Central memory CD8-positive, alpha-beta T cell (primary cell): ENCODE results near the gene TSPEAR.

Experiments used
- ATAC-seq: fragments of 150-1000 bp; cut with Tn5 transposase; replicated peaks from 2 replicates; pipeline ENCODE4 v1.10.0; 2022; ENCODE audit warnings: mild to moderate bottlenecking, moderate FRiP score, moderate number of reproducible peaks; ENCODE audit not compliant: poor library complexity, severe bottlenecking; ENCODE audit errors: extremely low read depth
- DNase-seq, 2 donors: peaks; one replicate each; pipeline ENCODE4 v3.0.0; 2021; ENCODE audit warnings: low spot score in 2 of 2
- H3K27ac Mint-ChIP-seq: one replicate; pipeline ENCODE4 v1.8.0; 2022; ENCODE audit warnings: low read depth, mild to moderate bottlenecking, moderate library complexity, mixed read lengths
- H3K27me3 Mint-ChIP-seq: one replicate; pipeline ENCODE4 v1.8.0; 2022; ENCODE audit warnings: mixed read lengths
- H3K36me3 Mint-ChIP-seq: one replicate; pipeline ENCODE4 v1.8.0; 2022; ENCODE audit warnings: mild to moderate bottlenecking, moderate library complexity, mixed read lengths; ENCODE audit not compliant: insufficient read depth
- H3K4me1 Mint-ChIP-seq: one replicate; pipeline ENCODE4 v1.8.0; 2022; ENCODE audit warnings: mixed read lengths
- H3K4me3 Mint-ChIP-seq: one replicate; pipeline ENCODE4 v1.8.0; 2022; ENCODE audit warnings: mild to moderate bottlenecking, moderate library complexity, mixed read lengths
- H3K9me3 Mint-ChIP-seq: one replicate; pipeline ENCODE4 v1.8.0; 2022; ENCODE audit warnings: mixed read lengths

Gene TSPEAR

GRCh38 chr21:44529011-44529421 lies 182.4 kb downstream of the TSPEAR start:
- H3K9me3 Mint-ChIP-seq, result no peaks in the 10 kb centered on the region
- H3K36me3 Mint-ChIP-seq, result peaks cover 2% of the 10 kb centered on the region
- H3K4me3 Mint-ChIP-seq, result no peak overlapping the region
- DNase-seq, result no peak
- no peaks in the 10 kb centered on the region for H3K4me1 Mint-ChIP-seq
- ATAC-seq, result no peak
- no peaks in the 10 kb centered on the region for H3K27me3 Mint-ChIP-seq
- H3K27ac Mint-ChIP-seq, result no peak overlapping the region

GRCh38 chr21:44528634-44528995 lies 182.8 kb downstream of the TSPEAR start:
- Mint-ChIP-seq H3K4me3 (no peak overlapping the region), H3K27ac (no peak overlapping the region), H3K27me3 (no peaks in the 10 kb centered on the region), H3K4me1 (no peaks in the 10 kb centered on the region), H3K9me3 (no peaks in the 10 kb centered on the region), H3K36me3 (peaks cover 2% of the 10 kb centered on the region)
- ATAC-seq (no peak), DNase-seq (no peak)

- ATAC-seq, result no peak
- H3K9me3 Mint-ChIP-seq, result no peaks in the 10 kb centered on the region
- peaks cover 2% of the 10 kb centered on the region for H3K36me3 Mint-ChIP-seq
- H3K27me3 Mint-ChIP-seq, result no peaks in the 10 kb centered on the region
- no peak overlapping the region for H3K4me3 Mint-ChIP-seq
- no peak overlapping the region for H3K27ac Mint-ChIP-seq
- DNase-seq, result no peak
- H3K4me1 Mint-ChIP-seq, result no peaks in the 10 kb centered on the region
These were observed 183.3 kb downstream of the TSPEAR start for GRCh38 chr21:44527983-44528633.

- no peaks in the 10 kb centered on the region for H3K27me3 Mint-ChIP-seq
- ATAC-seq, result no peak
- H3K4me1 Mint-ChIP-seq, result no peaks in the 10 kb centered on the region
These were observed 184.0 kb downstream of the TSPEAR start for GRCh38 chr21:44527156-44527982.

GRCh38 chr21:44526096-44526997 lies 185.0 kb downstream of the TSPEAR start:
- H3K27me3 Mint-ChIP-seq, result no peaks in the 10 kb centered on the region
- H3K27ac Mint-ChIP-seq, result no peak overlapping the region
- ATAC-seq (no peak), DNase-seq (no peak)
- no peaks in the 10 kb centered on the region for H3K9me3 Mint-ChIP-seq
- H3K4me3 Mint-ChIP-seq, result no peak overlapping the region
- no peaks in the 10 kb centered on the region for H3K36me3 Mint-ChIP-seq
- no peaks in the 10 kb centered on the region for H3K4me1 Mint-ChIP-seq

More at GRCh38 chr21:44527156-44527982, 184.0 kb downstream of the TSPEAR start:
- no peaks in the 10 kb centered on the region for H3K9me3 Mint-ChIP-seq
- H3K4me3 Mint-ChIP-seq, result no peak overlapping the region
- H3K36me3 Mint-ChIP-seq, result peaks cover 2% of the 10 kb centered on the region
- no peak overlapping the region for H3K27ac Mint-ChIP-seq
- no peak for DNase-seq

GRCh38 chr21:44525391-44526095 lies 185.8 kb downstream of the TSPEAR start:
- no peak overlapping the region for H3K27ac Mint-ChIP-seq
- H3K27me3 Mint-ChIP-seq, result no peaks in the 10 kb centered on the region
- no peaks in the 10 kb centered on the region for H3K4me1 Mint-ChIP-seq
- no peaks in the 10 kb centered on the region for H3K9me3 Mint-ChIP-seq
- DNase-seq (no peak), ATAC-seq (no peak)
- no peak overlapping the region for H3K4me3 Mint-ChIP-seq
- H3K36me3 Mint-ChIP-seq, result no peaks in the 10 kb centered on the region

- DNase-seq, result no peak
- Mint-ChIP-seq H3K27ac (no peak overlapping the region), H3K36me3 (no peaks in the 10 kb centered on the region), H3K9me3 (no peaks in the 10 kb centered on the region), H3K4me1 (no peaks in the 10 kb centered on the region), H3K4me3 (no peak overlapping the region), H3K27me3 (no peaks in the 10 kb centered on the region)
- ATAC-seq, result no peak
These were observed 186.7 kb downstream of the TSPEAR start for GRCh38 chr21:44524414-44525371.

GRCh38 chr21:44523567-44524413 lies 187.6 kb downstream of the TSPEAR start:
- Mint-ChIP-seq H3K9me3 (no peaks in the 10 kb centered on the region), H3K4me3 (no peak overlapping the region), H3K36me3 (no peaks in the 10 kb centered on the region), H3K27ac (no peak overlapping the region), H3K27me3 (no peaks in the 10 kb centered on the region), H3K4me1 (no peaks in the 10 kb centered on the region)
- ATAC-seq, result no peak
- no peak for DNase-seq

GRCh38 chr21:44522753-44523204 lies 188.6 kb downstream of the TSPEAR start:
- Mint-ChIP-seq H3K27me3 (no peaks in the 10 kb centered on the region), H3K9me3 (no peaks in the 10 kb centered on the region), H3K4me1 (no peaks in the 10 kb centered on the region), H3K4me3 (no peak overlapping the region), H3K27ac (no peak overlapping the region), H3K36me3 (peaks cover 1% of the 10 kb centered on the region)
- DNase-seq (no peak), ATAC-seq (no peak)

- peaks cover 5% of the 10 kb centered on the region for H3K36me3 Mint-ChIP-seq
- no peak overlapping the region for H3K27ac Mint-ChIP-seq
- H3K4me1 Mint-ChIP-seq, result no peaks in the 10 kb centered on the region
- H3K4me3 Mint-ChIP-seq, result no peak overlapping the region
- H3K9me3 Mint-ChIP-seq, result no peaks in the 10 kb centered on the region
- DNase-seq (no peak), ATAC-seq (no peak)
- no peaks in the 10 kb centered on the region for H3K27me3 Mint-ChIP-seq
These were observed 189.2 kb downstream of the TSPEAR start for GRCh38 chr21:44521928-44522752.
